AG04450 (cell line): Measurements from ENCODE around the gene CHAMP1. TPM values are rescaled to one million over a fixed set of nuclear protein-coding genes. Genes with fewer than 3 reads are reported as not detected.

Experiments
- CTCF ChIA-PET: fragments of 300-600, 350-600 bp; formaldehyde crosslinking; extraction: SDS; loops from one replicate; lab custom pipeline; 2022; ENCODE audit warnings: antibody characterized with exemption, inconsistent platforms; lab: Charles Lee
- POLR2A ChIA-PET: fragments of 350-600 bp; formaldehyde crosslinking; extraction: SDS; loops from one replicate; lab custom pipeline; 2021; ENCODE audit warnings: antibody characterized with exemption, inconsistent platforms; lab: Yijun Ruan, JAX
- DNase-seq: peaks from one replicate; pipeline ENCODE4 v3.0.0-alpha.2; 2011; ENCODE audit warnings: low read depth, low spot score
- H3K27ac ChIP-seq: one replicate; pipeline ENCODE4 v1.5.1; 2012; ENCODE audit warnings: low read depth, low read length, control low read depth
- H3K27me3 ChIP-seq: one replicate; pipeline ENCODE4 v1.6.0; 2012; ENCODE audit warnings: low read length; ENCODE audit not compliant: control insufficient read depth, insufficient read depth
- H3K4me3 ChIP-seq: 2 replicates; pipeline ENCODE4 v1.5.1; 2011; ENCODE audit warnings: mild to moderate bottlenecking, low read depth, low read length, control low read depth
- H3K9me3 ChIP-seq: 2 replicates; pipeline ENCODE4 v1.5.1; 2012; ENCODE audit warnings: low read length; ENCODE audit not compliant: control insufficient read depth, insufficient read depth
- CTCF ChIP-seq: IDR thresholded peaks from 2 replicates; pipeline ENCODE4 v1.5.1; 2011; ENCODE audit warnings: low read depth, low read length, control low read depth, inconsistent platforms
- polyA plus RNA-seq: library from polyadenylated mRNA; depleted of rRNA; stranded (reverse); fragments of >200 nt; gene quantifications from 2 replicates; pipeline ENCODE4 v1.2.3, GENCODE V29; 2011

The CHAMP1 gene
- polyA plus RNA-seq, 1 experiment = 57.7 TPM

- ChIA-PET POLR2A (no interaction called here), CTCF (no interaction called here)
- Histone ChIP-seq H3K27ac (no peak overlapping the region), H3K4me3 (no peak overlapping the region), H3K9me3 (no peaks in the 10 kb centered on the region; the same call in 1 of the 2 replicates), H3K27me3 (no peaks in the 10 kb centered on the region)
- no peak for TF ChIP-seq CTCF
- no peak for DNase-seq
These were observed 14.5 kb upstream of the CHAMP1 start for GRCh38 chr13:114299604-114300305.

- DNase-seq = no peak
- Histone ChIP-seq H3K27me3 (no peaks in the 10 kb centered on the region), H3K4me3 (no peak overlapping the region), H3K9me3 (no peaks in the 10 kb centered on the region), H3K27ac (no peak overlapping the region)
- ChIA-PET POLR2A (no interaction called here), CTCF (no interaction called here)
- TF ChIP-seq CTCF = no peak
These were observed 10.5 kb upstream of the CHAMP1 start for GRCh38 chr13:114303700-114304327.

- no peak for DNase-seq
- Histone ChIP-seq H3K4me3 (no peak overlapping the region), H3K9me3 (no peaks in the 10 kb centered on the region), H3K27me3 (no peaks in the 10 kb centered on the region), H3K27ac (no peak overlapping the region)
- POLR2A ChIA-PET = no interaction called here
- TF ChIP-seq CTCF = no peak
- CTCF ChIA-PET = no interaction called here
These were observed 9.8 kb upstream of the CHAMP1 start for GRCh38 chr13:114304346-114305034.

- Histone ChIP-seq H3K27me3 (no peaks in the 10 kb centered on the region), H3K9me3 (no peaks in the 10 kb centered on the region), H3K4me3 (no peak overlapping the region), H3K27ac (no peak overlapping the region)
- POLR2A ChIA-PET = no interaction called here
- CTCF ChIA-PET = no interaction called here
- DNase-seq = no peak
- TF ChIP-seq CTCF = no peak
These were observed 5.2 kb upstream of the CHAMP1 start for GRCh38 chr13:114309086-114309485.
